Subcutaneous abdominal adipose tissue (tissue), 5 donors: Measurements from ENCODE around the gene CCR4.
"Not testable (repeated sequence)": the region's sequence is repeated elsewhere in the genome, so short reads cannot be mapped to it uniquely, and the experiment has no call there.

ENCODE experiments used
- H3K27ac ChIP-seq: one replicate; pipeline ENCODE4 v1.7.0; 2013; ENCODE audit warnings: low read depth, mild to moderate bottlenecking, inconsistent platforms, low read length, moderate library complexity
- H3K27me3 ChIP-seq, 5 donors: one replicate each; pipeline ENCODE4 v1.7.0; 2013; ENCODE audit warnings: low read length in 5 of 5, inconsistent platforms in 1 of 5; ENCODE audit not compliant: control insufficient read depth in 5 of 5, insufficient read depth in 4 of 5
- H3K36me3 ChIP-seq, 5 donors: one replicate each; pipeline ENCODE4 v1.7.0; 2013; ENCODE audit warnings: low read length in 5 of 5; ENCODE audit not compliant: control insufficient read depth in 5 of 5, insufficient read depth in 5 of 5
- H3K4me1 ChIP-seq, 5 donors: one replicate each; pipeline ENCODE4 v1.7.0; 2013; ENCODE audit warnings: low read length in 5 of 5, mild to moderate bottlenecking in 3 of 5, moderate library complexity in 1 of 5; ENCODE audit not compliant: control insufficient read depth in 5 of 5, insufficient read depth in 5 of 5
- H3K4me3 ChIP-seq, 5 donors: one replicate each; pipeline ENCODE4 v1.7.0; 2013; ENCODE audit warnings: low read length in 5 of 5, low read depth in 1 of 5
- H3K9ac ChIP-seq, 5 donors: one replicate each; pipeline ENCODE4 v1.7.0; 2013; ENCODE audit warnings: low read length in 5 of 5, mild to moderate bottlenecking in 4 of 5, moderate library complexity in 3 of 5
- H3K9me3 ChIP-seq, 5 donors: one replicate each; pipeline ENCODE4 v1.7.0; 2013; ENCODE audit warnings: low read length in 5 of 5; ENCODE audit not compliant: control insufficient read depth in 5 of 5
- donor health status: healthy.
- donor health status: healthy.
- donor health status: healthy.
- donor health status: healthy.
- donor health status: healthy.

Gene CCR4

DNA sequence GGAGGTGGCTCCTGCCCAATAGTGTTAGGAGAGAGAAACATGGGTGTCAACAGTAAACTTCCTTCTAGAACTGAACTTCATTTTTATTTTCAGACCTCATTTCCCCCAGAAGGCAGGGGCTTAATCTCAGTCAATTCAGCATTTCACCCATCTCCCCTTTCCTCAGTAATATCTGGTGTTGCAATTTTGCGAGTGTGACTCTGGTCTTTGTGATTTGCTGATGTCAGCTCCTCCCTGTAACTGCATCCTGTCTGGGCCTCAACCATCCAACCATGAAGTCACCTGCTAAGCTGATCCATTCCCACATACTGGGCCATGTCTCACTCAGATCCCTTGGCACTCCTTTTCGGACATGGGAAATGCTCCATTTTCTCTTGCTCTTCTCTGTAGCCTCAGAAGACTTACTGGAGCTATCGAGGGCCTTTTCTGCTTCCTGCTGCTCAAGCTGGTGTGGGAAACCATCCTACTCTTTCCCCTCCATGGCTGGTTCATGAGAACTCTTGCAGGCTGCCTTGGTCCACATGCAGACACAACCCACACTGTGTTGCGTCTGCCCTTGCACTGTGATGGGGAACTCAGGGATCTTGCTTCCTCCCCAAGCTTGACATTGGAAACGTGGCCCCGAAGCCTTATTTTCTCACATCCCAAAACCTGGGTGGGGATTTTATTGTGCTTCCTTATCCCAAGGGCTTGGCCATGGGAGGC lies 24.6 kb downstream of the CCR4 start:
- Histone ChIP-seq H3K36me3 (no peaks in the 10 kb centered on the region), H3K27ac (no peak overlapping the region), H3K4me3 (no peak overlapping the region), H3K27me3 (no peaks in the 10 kb centered on the region), H3K9ac (no peak overlapping the region), H3K9me3 (no peaks in the 10 kb centered on the region), H3K4me1 (no peaks in the 10 kb centered on the region)

- no peaks in the 10 kb centered on the region for H3K4me1 ChIP-seq
- no peak overlapping the region for H3K9ac ChIP-seq
- no peak overlapping the region for H3K27ac ChIP-seq
- no peaks in the 10 kb centered on the region for H3K27me3 ChIP-seq
- H3K36me3 ChIP-seq = no peaks in the 10 kb centered on the region
- no peak overlapping the region for H3K4me3 ChIP-seq
- no peaks in the 10 kb centered on the region for H3K9me3 ChIP-seq
These were observed 26.4 kb downstream of the CCR4 start for GRCh38 chr3:32977861-32978260.

- H3K36me3 ChIP-seq = no peaks in the 10 kb centered on the region
- H3K27ac ChIP-seq = no peak overlapping the region
- no peak overlapping the region for H3K4me3 ChIP-seq
- no peaks in the 10 kb centered on the region for H3K27me3 ChIP-seq
- no peaks in the 10 kb centered on the region for H3K9me3 ChIP-seq
- no peak overlapping the region for H3K9ac ChIP-seq
- no peaks in the 10 kb centered on the region for H3K4me1 ChIP-seq
These were observed 26.9 kb downstream of the CCR4 start for GRCh38 chr3:32978331-32978730.

GRCh38 chr3:32983124-32983523 lies 31.7 kb downstream of the CCR4 start:
- no peaks in the 10 kb centered on the region for H3K36me3 ChIP-seq
- H3K9me3 ChIP-seq = peaks cover 0 to 2% (median 0%) of the 10 kb centered on the region in 5 donors
- no peak overlapping the region for H3K4me3 ChIP-seq
- no peak overlapping the region for H3K9ac ChIP-seq
- H3K4me1 ChIP-seq = no peaks in the 10 kb centered on the region
- H3K27me3 ChIP-seq = no peaks in the 10 kb centered on the region
- H3K27ac ChIP-seq = no peak overlapping the region

- not testable (repeated sequence) for H3K4me1 ChIP-seq, H3K36me3 ChIP-seq, H3K27ac ChIP-seq, H3K27me3 ChIP-seq, H3K4me3 ChIP-seq, H3K9me3 ChIP-seq, H3K9ac ChIP-seq
These were observed 33.5 kb downstream of the CCR4 start for GRCh38 chr3:32984918-32985317.

DNA sequence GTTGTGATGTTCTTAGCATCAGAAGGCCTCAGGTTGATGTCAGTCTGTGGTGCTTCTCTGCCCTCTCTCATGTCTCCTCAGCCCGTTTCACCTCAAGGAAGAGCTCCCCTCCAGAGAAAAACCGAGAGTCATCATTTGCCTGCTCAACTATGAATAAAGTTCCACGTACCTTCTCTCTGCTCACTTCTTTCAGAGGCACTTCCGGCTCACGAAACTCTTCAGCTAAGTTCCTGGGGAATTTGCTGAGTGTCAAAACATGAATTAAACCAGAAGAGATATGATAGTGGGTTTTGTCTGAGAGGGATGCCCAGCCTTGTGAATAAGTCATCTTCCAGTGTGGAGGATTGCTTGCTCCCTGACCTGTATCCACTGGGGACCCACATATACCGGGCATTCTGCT lies 37.7 kb downstream of the CCR4 start:
- H3K27ac ChIP-seq = no peak overlapping the region
- H3K9me3 ChIP-seq = peaks cover 0 to 2% (median 0%) of the 10 kb centered on the region in 5 donors
- peaks cover 0 to 3% (median 0%) of the 10 kb centered on the region in 5 donors for H3K36me3 ChIP-seq
- H3K4me3 ChIP-seq = no peak overlapping the region
- no peaks in the 10 kb centered on the region for H3K27me3 ChIP-seq
- no peak overlapping the region for H3K9ac ChIP-seq
- H3K4me1 ChIP-seq = no peaks in the 10 kb centered on the region

GRCh38 chr3:32990116-32990515 lies 38.7 kb downstream of the CCR4 start:
- H3K4me1 ChIP-seq = peaks cover 0 to 2% (median 0%) of the 10 kb centered on the region in 5 donors
- peaks cover 0 to 3% (median 0%) of the 10 kb centered on the region in 5 donors for H3K36me3 ChIP-seq
- no peak overlapping the region for H3K9ac ChIP-seq

GRCh38 chr3:32991781-32992180 lies 40.3 kb downstream of the CCR4 start:
- Histone ChIP-seq H3K4me3 (no peak overlapping the region), H3K27me3 (no peaks in the 10 kb centered on the region), H3K9ac (no peak overlapping the region), H3K9me3 (no peaks in the 10 kb centered on the region), H3K4me1 (peaks cover 0 to 5% (median 0%) of the 10 kb centered on the region in 5 donors), H3K27ac (no peak overlapping the region), H3K36me3 (peaks cover 3 to 10% (median 5%) of the 10 kb centered on the region in 5 donors)

More at GRCh38 chr3:32990116-32990515, 38.7 kb downstream of the CCR4 start:
- Histone ChIP-seq H3K9me3 (peaks cover 0 to 2% (median 0%) of the 10 kb centered on the region in 5 donors), H3K27me3 (no peaks in the 10 kb centered on the region), H3K27ac (no peak overlapping the region), H3K4me3 (no peak overlapping the region)

DNA sequence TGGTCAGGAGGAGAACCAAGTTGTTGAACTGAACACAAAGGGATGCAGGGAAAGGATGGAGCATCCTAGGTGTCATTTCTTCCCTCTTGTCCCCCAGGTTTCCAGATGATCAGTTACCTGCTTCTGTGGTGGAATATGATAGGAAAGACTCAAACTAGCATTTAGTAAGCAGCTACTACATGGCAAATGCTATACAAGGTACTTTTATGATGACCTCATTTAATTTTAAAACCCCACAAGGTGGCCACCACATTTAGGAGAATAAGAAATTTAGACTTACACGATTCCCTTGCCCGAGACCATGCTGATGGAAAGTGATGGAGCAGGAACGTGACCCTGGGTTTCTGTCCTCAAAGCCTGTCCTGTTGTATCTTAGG lies 40.9 kb downstream of the CCR4 start:
- Histone ChIP-seq H3K9ac (no peak overlapping the region), H3K36me3 (peaks cover 3 to 15% (median 10%) of the 10 kb centered on the region in 5 donors), H3K4me1 (peaks cover 0 to 5% (median 0%) of the 10 kb centered on the region in 5 donors), H3K27me3 (no peaks in the 10 kb centered on the region), H3K27ac (no peak overlapping the region), H3K9me3 (no peaks in the 10 kb centered on the region), H3K4me3 (no peak overlapping the region)

- no peak overlapping the region for H3K4me3 ChIP-seq
- H3K36me3 ChIP-seq = peaks cover 3 to 28% (median 17%) of the 10 kb centered on the region in 5 donors
- H3K4me1 ChIP-seq = peaks cover 0 to 5% (median 0%) of the 10 kb centered on the region in 5 donors
- H3K27ac ChIP-seq = no peak overlapping the region
- H3K27me3 ChIP-seq = no peaks in the 10 kb centered on the region
- no peak overlapping the region for H3K9ac ChIP-seq
- no peaks in the 10 kb centered on the region for H3K9me3 ChIP-seq
These were observed 42.6 kb downstream of the CCR4 start for GRCh38 chr3:32994045-32994444.
